HG03469 (cell line): ENCODE results near the gene PNPLA2.

Experiments used
- ATAC-seq: cut with Tn5 transposase; IDR thresholded peaks from one replicate; pipeline ENCODE4 v1.9.1; 2021; ENCODE audit warnings: mild to moderate bottlenecking, moderate library complexity, moderate number of reproducible peaks; ENCODE audit not compliant: unreplicated experiment

The PNPLA2 gene

DNA sequence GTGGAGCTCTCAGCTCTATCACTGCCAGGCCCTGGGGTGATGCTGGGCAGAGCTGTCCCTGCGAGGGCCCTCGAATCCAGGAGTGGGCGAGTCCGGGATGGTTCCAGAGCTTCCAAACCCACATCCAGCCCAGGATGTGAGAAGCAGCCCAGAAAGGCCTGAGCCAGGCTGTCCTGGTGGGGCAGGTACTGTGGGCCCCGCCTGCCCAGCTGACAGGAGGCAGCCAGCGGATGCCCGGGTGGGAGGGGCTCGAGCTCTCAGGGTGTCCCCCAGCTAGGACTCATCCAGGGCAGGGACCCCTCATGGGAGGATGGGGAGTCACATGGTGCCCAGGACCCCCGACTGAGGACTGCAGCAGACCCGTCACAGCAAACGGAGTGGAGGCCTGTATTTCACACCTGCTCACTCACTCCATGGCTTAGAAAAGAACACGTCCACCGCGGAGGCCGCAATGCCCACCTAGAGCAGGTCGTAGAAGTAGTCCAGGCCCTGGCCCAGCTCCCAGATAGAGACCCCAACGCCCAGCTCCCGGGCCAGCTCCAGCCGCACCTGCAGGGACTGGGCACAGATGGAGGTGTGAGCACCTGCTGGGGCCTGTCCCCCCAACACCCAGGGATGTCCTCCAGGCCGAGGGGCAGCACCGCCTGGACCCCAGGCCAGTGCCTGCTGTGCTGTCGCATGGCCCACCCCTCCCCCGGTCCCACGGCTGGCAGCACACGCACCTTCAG, 50.8 kb downstream of the PNPLA2 start:
- ATAC-seq = no peak

DNA sequence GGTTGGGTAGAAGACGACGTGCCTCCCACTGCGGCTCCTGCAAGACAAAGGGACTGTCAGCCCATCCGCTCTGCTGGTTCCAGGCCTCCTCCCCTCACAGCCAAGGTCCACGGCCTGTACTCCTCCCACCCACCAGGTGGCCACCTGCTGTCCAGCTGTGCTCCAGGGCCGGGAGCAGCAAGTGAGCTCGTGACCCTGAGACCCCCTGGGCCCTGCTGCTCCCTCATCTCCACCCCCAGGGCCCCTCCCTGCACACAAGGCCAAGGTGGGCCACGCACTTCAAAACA, 51.4 kb downstream of the PNPLA2 start:
- ATAC-seq = no peak

DNA sequence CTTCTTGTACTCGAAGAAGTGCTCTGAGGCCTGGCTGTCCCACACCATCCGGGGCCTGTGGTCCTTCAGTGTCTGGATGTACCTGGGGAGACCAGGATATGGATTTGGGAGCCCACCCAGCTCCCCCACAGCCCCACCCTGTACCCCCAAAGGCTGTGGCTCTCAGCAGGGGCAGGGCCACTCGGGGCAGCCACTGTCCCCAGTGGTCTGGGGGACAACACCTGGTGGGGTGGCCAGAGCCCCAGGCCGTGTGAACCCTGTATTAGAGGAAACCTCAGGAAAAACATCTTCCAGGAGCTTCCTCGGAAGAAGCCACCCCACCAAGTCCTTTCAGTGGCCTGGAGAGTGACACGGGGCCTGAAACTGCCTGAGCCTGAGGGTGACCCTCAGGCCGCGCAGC, 51.7 kb downstream of the PNPLA2 start:
- ATAC-seq = no peak

DNA sequence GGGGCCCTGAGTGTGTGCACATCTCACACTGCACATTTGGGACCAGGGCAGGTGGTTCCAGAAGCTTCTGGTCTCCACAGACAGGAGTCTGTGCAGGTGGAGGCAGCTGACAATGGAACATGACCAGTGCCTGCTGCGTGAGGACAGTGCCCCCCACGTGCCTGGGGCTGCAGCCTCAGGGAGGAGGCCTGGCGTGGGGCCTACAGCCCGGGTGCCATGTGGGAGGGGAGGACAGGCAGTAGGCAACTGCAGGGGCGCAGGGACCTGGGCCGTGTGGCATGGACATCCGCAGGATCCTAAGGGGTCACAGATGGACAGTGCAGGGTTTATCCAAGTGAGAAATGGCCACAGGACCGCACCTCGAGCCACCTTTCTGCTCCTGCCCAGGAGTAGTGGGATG, 52.8 kb downstream of the PNPLA2 start:
- ATAC-seq = no peak

DNA sequence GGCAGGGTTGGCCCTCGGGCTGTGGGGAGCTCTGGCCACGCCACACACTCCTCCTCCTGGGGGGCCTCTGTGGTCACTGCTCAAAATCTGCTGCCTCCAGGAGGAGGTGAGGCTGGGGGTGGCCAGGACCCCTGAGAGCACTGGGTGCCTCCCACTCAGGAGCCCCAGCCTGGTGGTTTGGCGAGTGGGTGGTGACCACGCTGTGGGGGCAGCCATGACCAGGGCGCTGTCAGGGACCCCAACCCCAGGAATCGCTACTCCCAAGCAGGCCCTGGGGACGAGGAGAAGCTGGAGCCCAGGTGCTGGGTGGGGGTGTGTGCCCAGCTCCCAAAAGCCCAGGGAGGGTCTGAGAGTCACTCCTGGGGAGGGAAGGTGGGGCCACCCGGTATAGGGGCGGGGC, 54.1 kb downstream of the PNPLA2 start:
- ATAC-seq = no peak

DNA sequence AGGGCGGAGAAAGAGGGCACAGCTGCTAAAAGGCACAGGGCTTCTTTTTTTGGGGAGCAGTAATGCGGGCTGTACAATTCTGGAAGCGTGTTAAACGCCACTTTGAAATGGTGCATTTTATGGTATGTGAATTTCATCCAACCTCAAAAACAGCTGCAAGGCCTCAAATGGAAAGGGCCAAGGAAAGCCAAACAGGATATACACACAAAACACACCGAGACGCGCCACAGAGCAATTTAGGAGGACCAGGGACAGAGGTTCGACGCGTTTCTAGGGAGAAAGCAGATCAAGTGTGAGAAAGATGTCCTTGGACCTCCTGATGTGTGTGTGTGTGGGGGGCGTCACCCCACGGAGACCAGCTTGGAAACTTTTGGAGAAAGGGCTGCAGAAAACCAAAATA, 55.0 kb downstream of the PNPLA2 start:
- no peak for ATAC-seq
